Mammary epithelial cell (primary cell): ENCODE data around the gene AGER.

Experiments used
- CTCF ChIP-seq, 2 donors: IDR thresholded peaks in 1 of 2; conservative IDR thresholded peaks in 1 of 2; 2 replicates each; pipeline ENCODE4 v1.5.1; 2011 to 2012; ENCODE audit warnings: inconsistent platforms in 2 of 2, low read length in 2 of 2, mild to moderate bottlenecking in 2 of 2, control low read depth in 1 of 2, low read depth in 1 of 2; ENCODE audit not compliant: insufficient read depth in 1 of 2; ENCODE audit errors: extremely low read depth in 1 of 2
- EZH2 ChIP-seq: IDR thresholded peaks from 2 replicates; pipeline ENCODE4 v1.6.1; 2012; ENCODE audit warnings: low read length, inconsistent platforms, borderline replicate concordance

- TF ChIP-seq CTCF (conservative IDR thresholded peaks at IDR 0.05 in 1 of 2, IDR thresholded peaks at IDR 0.05 in 1 of 2; ENCODE audit: extremely low read depth in 1 of 2, insufficient read depth in 1 of 2, low read depth in 1 of 2, low read length in 2 of 2) (no peak), EZH2 (no peak)
Observed at GRCh38 chr6:32218167-32218566, 34.1 kb upstream of the AGER start.
